ENCODE data around the gene GP1BB.
"Not testable (repeated sequence)": the region's sequence is repeated elsewhere in the genome, so short reads cannot be mapped to it uniquely, and the experiment has no call there.

Gene GP1BB

GRCh38 chr22:19693981-19694670 lies 29.2 kb upstream of the GP1BB start:
- DNase-seq: no peak

DNA sequence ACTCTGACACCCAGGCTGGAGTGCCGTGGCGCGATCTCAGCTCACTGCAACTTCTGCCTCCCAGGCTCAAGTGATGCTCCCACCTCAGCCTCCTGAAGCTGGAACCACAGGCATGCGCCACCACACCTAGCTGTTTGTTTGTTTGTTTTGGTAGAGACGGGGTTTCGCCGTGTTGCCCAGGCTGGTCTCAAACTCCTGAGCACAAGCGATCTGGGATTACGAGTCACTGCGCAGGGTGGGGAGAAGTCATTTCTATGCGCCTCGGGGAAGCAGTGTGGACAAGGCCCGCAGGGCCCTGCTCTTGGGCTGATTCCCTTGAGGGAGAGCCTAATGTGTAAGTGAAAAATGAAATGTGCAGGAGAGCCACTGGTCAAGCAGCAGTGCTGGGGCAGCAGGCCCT lies 28.6 kb upstream of the GP1BB start:
- no peak for DNase-seq

GRCh38 chr22:19696504-19697276 lies 26.6 kb upstream of the GP1BB start:
- no peak for DNase-seq

GRCh38 chr22:19697871-19698270 lies 25.5 kb upstream of the GP1BB start:
- DNase-seq: not testable (repeated sequence)

DNA sequence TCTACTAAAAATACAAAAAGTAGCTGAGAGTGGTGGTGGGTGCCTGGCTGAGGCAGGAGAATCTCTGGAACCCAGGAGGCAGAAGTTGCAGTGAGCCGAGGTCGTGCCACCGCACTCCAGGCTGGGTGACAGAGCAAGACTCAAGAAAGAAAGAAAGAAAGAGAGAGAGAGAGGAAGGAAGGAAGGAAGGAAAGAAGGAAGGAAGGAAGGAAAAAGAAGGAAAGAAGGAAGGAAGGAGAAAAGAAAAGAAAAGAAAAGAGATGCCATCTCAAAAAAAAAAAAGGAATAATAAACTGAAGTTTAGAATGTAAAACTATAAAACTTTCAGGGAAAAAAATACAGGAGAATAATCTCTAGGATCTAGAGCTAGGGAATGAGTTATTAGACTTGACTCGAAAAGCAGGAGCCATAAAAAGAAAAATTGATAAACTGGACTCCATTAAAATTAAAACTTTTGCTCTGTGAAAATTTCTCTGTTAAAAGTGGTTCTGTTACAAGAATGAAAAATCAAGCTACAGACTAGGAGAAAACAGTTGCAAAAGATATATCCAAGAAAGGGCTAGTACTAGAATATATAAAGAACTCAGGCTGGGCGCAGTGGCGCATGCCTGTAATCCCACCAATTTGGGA lies 22.4 kb upstream of the GP1BB start:
- DNase-seq: no peak

- no peak for DNase-seq
Observed at GRCh38 chr22:19701420-19702145, 21.8 kb upstream of the GP1BB start.

- DNase-seq: no peak
Observed at GRCh38 chr22:19703869-19704268, 19.5 kb upstream of the GP1BB start.

DNA sequence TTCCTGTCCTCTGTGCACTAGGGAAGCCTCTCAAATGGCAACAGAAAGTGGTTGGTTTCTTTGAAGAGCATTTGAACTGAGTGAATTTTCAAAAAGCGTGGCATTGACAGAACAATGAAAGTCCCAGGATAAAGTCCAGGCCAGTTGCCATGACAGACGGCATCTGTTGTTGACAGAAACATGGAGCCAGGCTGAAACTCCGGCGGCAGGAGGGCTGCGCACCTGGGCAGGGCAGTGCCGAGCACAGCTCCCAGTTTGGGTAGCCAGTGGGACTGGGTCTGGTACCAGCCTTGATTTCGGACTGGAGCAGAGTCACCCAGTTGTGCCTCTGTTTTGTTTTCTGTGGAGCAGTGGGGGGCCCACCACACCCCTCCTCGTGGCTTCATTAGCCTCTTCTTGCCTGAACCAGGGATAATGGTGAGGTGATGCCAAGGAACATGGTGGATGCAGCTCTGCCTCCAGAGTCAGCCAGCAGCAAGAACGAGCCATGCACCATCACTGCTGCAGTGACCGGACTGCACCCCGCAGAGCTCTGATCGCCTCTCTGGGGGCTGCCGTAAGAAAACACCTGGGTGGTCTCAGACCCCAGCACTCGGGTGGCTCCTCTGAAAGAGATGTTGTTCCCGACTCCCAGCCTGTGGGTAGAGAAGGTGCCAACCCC lies 18.9 kb upstream of the GP1BB start:
- no peak for DNase-seq

GRCh38 chr22:19705181-19705934 lies 18.0 kb upstream of the GP1BB start:
- no peak for DNase-seq

GRCh38 chr22:19706661-19707151 lies 16.6 kb upstream of the GP1BB start:
- no peak for DNase-seq

GRCh38 chr22:19707347-19708290 lies 15.7 kb upstream of the GP1BB start:
- DNase-seq: no peak

DNA sequence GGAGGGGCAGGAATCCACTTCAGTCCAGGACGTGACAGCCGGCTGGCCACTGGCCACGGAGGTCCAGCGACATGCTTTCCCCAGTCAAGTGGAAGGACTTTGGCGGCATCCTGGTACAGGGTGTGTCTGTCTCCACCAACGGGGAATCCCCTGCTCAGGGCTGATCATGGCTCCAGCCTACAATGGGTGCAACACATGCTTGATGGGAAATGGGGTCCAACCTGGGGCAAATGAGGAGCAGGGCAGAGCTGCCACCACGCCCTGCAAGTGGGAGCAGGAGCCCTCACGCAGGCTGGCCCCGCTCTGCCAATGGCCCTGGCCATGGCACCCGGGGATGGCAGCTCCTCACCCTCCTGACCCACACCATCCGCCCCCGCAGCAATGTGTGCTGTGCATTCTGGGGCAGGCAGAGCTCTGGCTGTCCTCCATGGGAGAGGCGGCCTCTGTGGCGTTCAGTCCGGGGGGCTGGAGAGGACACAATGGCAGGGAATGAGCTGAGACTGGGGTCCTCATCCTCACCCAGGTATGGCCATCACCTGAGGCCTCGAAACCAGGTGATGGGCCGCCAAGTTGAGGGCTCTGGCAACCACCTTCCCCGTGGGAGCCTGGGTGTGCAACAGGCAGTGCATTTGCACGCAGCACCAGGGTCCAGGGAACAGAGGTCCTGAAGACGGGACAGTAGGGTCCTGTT lies 14.9 kb upstream of the GP1BB start:
- DNase-seq: no peak

DNA sequence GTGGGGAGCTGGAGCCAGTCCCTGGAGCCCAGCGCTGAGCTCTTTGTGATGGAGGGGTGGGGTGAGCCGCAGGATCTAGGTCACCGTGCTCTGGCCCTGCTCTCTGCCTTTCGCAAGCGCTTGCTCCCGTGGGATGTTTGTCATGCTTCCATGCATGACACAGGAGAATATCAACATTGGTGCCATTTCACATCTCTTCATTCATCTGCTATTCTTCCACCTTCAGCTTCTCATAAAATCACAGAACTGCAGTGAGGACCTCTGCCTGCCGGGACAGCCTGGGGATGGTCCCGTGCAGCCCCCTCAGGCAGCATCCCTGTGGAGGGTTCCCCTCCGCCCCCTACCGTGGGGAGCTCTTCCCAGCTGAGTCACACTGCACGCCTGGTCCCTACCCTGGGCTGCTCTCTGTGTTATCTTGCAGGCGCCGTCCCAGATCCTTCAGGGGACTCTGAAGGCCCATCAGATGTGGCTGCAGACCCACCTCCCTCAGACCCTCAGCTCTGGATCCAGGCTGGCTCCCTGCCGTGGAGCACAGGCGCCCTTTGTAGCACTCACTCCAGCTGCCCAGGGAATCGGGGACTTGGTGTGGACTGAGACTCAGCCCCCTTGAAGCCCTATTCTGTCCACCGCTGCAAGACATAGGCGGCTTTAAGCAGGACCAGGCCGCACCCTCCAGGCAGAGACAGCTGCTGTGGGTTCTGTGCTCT lies 14.1 kb upstream of the GP1BB start:
- DNase-seq: no peak

GRCh38 chr22:19710020-19710768 lies 13.1 kb upstream of the GP1BB start:
- no peak for DNase-seq

- DNase-seq: no peak
Observed at GRCh38 chr22:19710769-19711106, 12.6 kb upstream of the GP1BB start.

DNA sequence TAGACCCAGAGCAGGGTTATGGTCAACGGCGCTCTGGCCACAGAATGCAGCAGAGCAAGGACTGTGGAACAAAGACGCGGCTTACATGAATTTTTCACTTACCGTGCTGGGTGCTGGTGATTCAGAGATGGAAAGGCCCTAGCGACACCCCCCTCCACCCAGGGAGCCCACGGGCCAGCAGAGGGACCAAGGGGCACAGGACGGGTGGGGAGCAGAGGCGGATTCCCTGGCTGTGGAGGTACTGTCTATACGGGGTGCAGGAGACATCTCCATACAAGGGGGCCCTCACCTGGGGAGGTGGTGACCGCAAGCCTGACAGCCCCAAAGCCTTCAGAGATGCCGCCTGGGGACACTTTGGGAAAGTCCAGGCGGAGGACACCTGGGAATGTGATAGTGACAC lies 10.1 kb upstream of the GP1BB start:
- DNase-seq: no peak

GRCh38 chr22:19713650-19714311 lies 9.6 kb upstream of the GP1BB start:
- DNase-seq: no peak
